22Rv1 (cell line): ENCODE results near the gene HOXD12.

Experiments
- CTCF ChIP-seq: fragments of 450-650 bp; IDR thresholded peaks from 2 replicates; pipeline ENCODE4 v1.5.1; 2017; ENCODE audit warnings: mild to moderate bottlenecking
- ZFX ChIP-seq: fragments of 450-650 bp; IDR thresholded peaks from 2 replicates; pipeline ENCODE4 v1.6.1; 2017; ENCODE audit warnings: antibody characterized with exemption, borderline replicate concordance

- no peak for TF ChIP-seq CTCF
- no peak for TF ChIP-seq ZFX
Observed at GRCh38 chr2:176083796-176084261, 15.8 kb upstream of the HOXD12 start, which contains the start of gene EVX2.
